ENCODE data around the gene HLTF.

- TF ChIP-seq CTCF (IDR thresholded peaks at IDR 0.05) (no peak), POLR2A (IDR thresholded peaks at IDR 0.05) (no peak), POLR2AphosphoS5 (IDR thresholded peaks at IDR 0.05) (no peak)
Measured at GRCh38 chr3:148998297-148998696, 88.0 kb downstream of the HLTF start.

Data from transverse colon (tissue), 4 donors.